NCI-H748 (cell line): ENCODE data around the gene SEMA3G.

ENCODE experiments used
- DNase-seq: peaks from one replicate; lab custom pipeline; 2025; ENCODE audit not compliant: unreplicated experiment; lab: John Stamatoyannopoulos, UW

The SEMA3G gene

GRCh38 chr3:52423173-52423572 is 21.7 kb downstream of the SEMA3G start:
- no peak for DNase-seq

- DNase-seq, result no peak
Measured at GRCh38 chr3:52422669-52423068, 22.2 kb downstream of the SEMA3G start.

GRCh38 chr3:52420388-52420787 is 24.5 kb downstream of the SEMA3G start:
- DNase-seq, result no peak

- DNase-seq, result no peak
Measured at GRCh38 chr3:52415800-52416199, 29.1 kb downstream of the SEMA3G start.

- no peak for DNase-seq
Measured at GRCh38 chr3:52408466-52408865, 36.4 kb downstream of the SEMA3G start.

- DNase-seq, result no peak
Measured at GRCh38 chr3:52407779-52408178, 37.1 kb downstream of the SEMA3G start.

GRCh38 chr3:52406791-52407510 is 38.0 kb downstream of the SEMA3G start:
- DNase-seq, result no peak

- DNase-seq, result no peak
Measured at GRCh38 chr3:52406231-52406661, 38.7 kb downstream of the SEMA3G start.

- no peak for DNase-seq
Measured at GRCh38 chr3:52405601-52406110, 39.2 kb downstream of the SEMA3G start.

GRCh38 chr3:52405066-52405465 is 39.8 kb downstream of the SEMA3G start:
- no peak for DNase-seq

- no peak for DNase-seq
Measured at GRCh38 chr3:52404391-52404790, 40.5 kb downstream of the SEMA3G start.

GRCh38 chr3:52403955-52404354 is 40.9 kb downstream of the SEMA3G start:
- DNase-seq, result no peak

GRCh38 chr3:52403271-52403841 is 41.5 kb downstream of the SEMA3G start:
- no peak for DNase-seq

GRCh38 chr3:52402706-52403270 is 42.1 kb downstream of the SEMA3G start:
- no peak for DNase-seq

GRCh38 chr3:52402101-52402521 is 42.8 kb downstream of the SEMA3G start:
- DNase-seq, result no peak

- no peak for DNase-seq
Measured at GRCh38 chr3:52401551-52401950, 43.4 kb downstream of the SEMA3G start.

GRCh38 chr3:52401021-52401420 is 43.9 kb downstream of the SEMA3G start:
- no peak for DNase-seq

- no peak for DNase-seq
Measured at GRCh38 chr3:52400275-52400793, 44.6 kb downstream of the SEMA3G start.

GRCh38 chr3:52399593-52399992 is 45.3 kb downstream of the SEMA3G start:
- no peak for DNase-seq

- DNase-seq, result no peak
Measured at GRCh38 chr3:52399131-52399530, 45.8 kb downstream of the SEMA3G start.

- DNase-seq, result no peak
Measured at GRCh38 chr3:52398670-52399081, 46.2 kb downstream of the SEMA3G start.
